Umbilical cord (tissue), 2 donors: ENCODE measurements around the gene XPO6. TPM values are rescaled to one million over a fixed set of nuclear protein-coding genes. Genes with fewer than 3 reads are reported as not detected.
"Not testable (repeated sequence)": the region's sequence is repeated elsewhere in the genome, so short reads cannot be mapped to it uniquely, and the experiment has no call there.

Experiments
- DNase-seq: peaks from one replicate; pipeline ENCODE4 v3.0.0-alpha.2; 2015; ENCODE audit warnings: low spot score
- total RNA-seq: library from RNA; depleted of rRNA; stranded (reverse); fragments of >200 nt; gene quantifications from one replicate; pipeline ENCODE4 v1.2.3, GENCODE V29; 2014; ENCODE audit warnings: low replicate concordance; ENCODE audit not compliant: insufficient read depth

Gene XPO6
- 140 TPM for total RNA-seq

GRCh38 chr16:28211758-28212531 is at the start of gene XPO6:
TSS of gene XPO6 (minus strand) at chr16:28211965. CDS start at chr16:28211368, 597 bp downstream.
- DNase-seq = peak; percentile 94

- no peak for DNase-seq
These were observed 48.4 kb upstream of the XPO6 start for GRCh38 chr16:28260193-28260592.

- DNase-seq = no peak
These were observed 48.0 kb upstream of the XPO6 start for GRCh38 chr16:28259781-28260150.

- no peak for DNase-seq
These were observed 47.5 kb upstream of the XPO6 start for GRCh38 chr16:28259091-28259780.

GRCh38 chr16:28258567-28258966 is 46.8 kb upstream of the XPO6 start:
- peak; percentile 58 for DNase-seq

- DNase-seq = no peak
These were observed 45.5 kb upstream of the XPO6 start for GRCh38 chr16:28257256-28257655.

- DNase-seq = no peak
These were observed 44.1 kb upstream of the XPO6 start for GRCh38 chr16:28255838-28256237.

- no peak for DNase-seq
These were observed 42.4 kb upstream of the XPO6 start for GRCh38 chr16:28254158-28254557.

- no peak for DNase-seq
These were observed 39.2 kb upstream of the XPO6 start for GRCh38 chr16:28250999-28251398.

- not testable (repeated sequence) for DNase-seq
These were observed 37.7 kb upstream of the XPO6 start for GRCh38 chr16:28249483-28249882.

GRCh38 chr16:28241924-28242323 is 30.2 kb upstream of the XPO6 start:
- DNase-seq = no peak

- DNase-seq = no peak
These were observed 26.1 kb upstream of the XPO6 start for GRCh38 chr16:28237754-28238357.

- DNase-seq = no peak
These were observed 20.0 kb upstream of the XPO6 start for GRCh38 chr16:28231763-28232162.

- DNase-seq = not testable (repeated sequence)
These were observed 12.1 kb upstream of the XPO6 start for GRCh38 chr16:28223909-28224308.

GRCh38 chr16:28219777-28220176 is 8.0 kb upstream of the XPO6 start:
- DNase-seq = not testable (repeated sequence)

- DNase-seq = no peak
These were observed 7.5 kb upstream of the XPO6 start for GRCh38 chr16:28219282-28219681.

- DNase-seq = no peak
These were observed 6.3 kb upstream of the XPO6 start for GRCh38 chr16:28218109-28218508.

GRCh38 chr16:28217326-28217725 is 5.6 kb upstream of the XPO6 start:
- no peak for DNase-seq

- DNase-seq = peak; percentile 17
These were observed 1.6 kb upstream of the XPO6 start for GRCh38 chr16:28213396-28213795.

- peak; percentile 60 for DNase-seq
These were observed 738 bp upstream of the XPO6 start for GRCh38 chr16:28212532-28212873.

- DNase-seq = peak; percentile 75
These were observed 681 bp downstream of the XPO6 start for GRCh38 chr16:28210979-28211588.

- no peak for DNase-seq
These were observed 1.5 kb downstream of the XPO6 start for GRCh38 chr16:28210264-28210663.
